Measurements from ENCODE around the gene SUSD2. TPM values are rescaled to one million over a fixed set of nuclear protein-coding genes. Genes with fewer than 3 reads are reported as not detected.
A peak's percentile ranks its signal among the peaks of the same experiment; 100 is the strongest.

The SUSD2 gene
- polyA plus RNA-seq, 1 experiment: 5.2 TPM

DNA sequence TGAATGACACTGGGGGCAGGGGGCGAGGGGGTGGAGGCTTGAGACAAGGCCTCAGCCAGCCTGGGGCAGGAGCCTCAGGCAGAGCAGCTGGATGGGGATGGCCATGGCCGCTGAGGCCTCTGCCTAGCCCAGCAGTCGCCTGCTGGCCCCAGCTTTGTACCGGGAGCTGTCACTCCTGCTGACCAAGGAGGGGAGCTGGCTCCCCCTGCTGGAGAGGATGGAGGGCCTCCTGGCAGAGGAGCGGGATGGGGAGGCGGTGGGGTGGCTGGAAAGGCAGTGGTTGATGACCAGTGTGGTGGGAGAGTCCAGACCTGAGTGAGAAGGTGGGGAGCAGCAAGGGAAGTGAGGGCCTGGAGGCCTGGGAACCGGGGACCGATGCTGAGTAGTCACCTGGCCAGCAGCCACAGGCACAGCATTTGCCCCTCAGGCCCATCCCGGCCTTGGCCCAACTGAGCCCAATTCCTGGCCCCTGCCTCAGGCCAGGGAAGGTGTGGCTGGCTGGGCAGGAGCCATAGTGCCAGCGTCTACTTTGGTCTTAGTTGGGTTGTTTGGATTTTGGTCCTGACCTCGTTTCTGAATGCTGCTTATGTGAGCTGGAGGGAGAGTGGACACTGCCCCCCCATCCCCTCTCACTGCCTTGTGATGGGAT lies 6.0 kb upstream of the SUSD2 start:
- DNase-seq (ENCODE audit: low read depth): no peak
- POLR2A ChIA-PET: no interaction called here
- H3K36me3 ChIP-seq (ENCODE audit: control insufficient read depth, insufficient read depth, low read length): peaks cover 31% of the 10 kb centered on the region
- CTCF ChIA-PET: interaction anchor here (0.7 to 5.8 kb wide), 27 partner anchors 11 to 222 kb away, joined by 3 to 49 read pairs (median 4); no protein-coding TSS in a partner anchor
- TF ChIP-seq CTCF (IDR thresholded peaks at IDR 0.05; ENCODE audit: insufficient read depth, low read depth, low read length): peak; percentile 96
- H3K4me3 ChIP-seq (ENCODE audit: low read depth, low read length): no peak overlapping the region
- no peaks in the 10 kb centered on the region for H3K27me3 ChIP-seq (ENCODE audit: control insufficient read depth, insufficient read depth, low read length)

GRCh38 chr22:24176040-24176439 lies 5.2 kb upstream of the SUSD2 start:
- H3K36me3 ChIP-seq (ENCODE audit: control insufficient read depth, insufficient read depth, low read length): peaks cover 30% of the 10 kb centered on the region
- CTCF ChIA-PET: interaction anchor here (1.0 to 5.8 kb wide), 13 partner anchors 11 to 220 kb away, joined by 3 to 49 read pairs (median 9); no protein-coding TSS in a partner anchor
- no peak for DNase-seq (ENCODE audit: low read depth)
- H3K27me3 ChIP-seq (ENCODE audit: control insufficient read depth, insufficient read depth, low read length): no peaks in the 10 kb centered on the region
- TF ChIP-seq CTCF (IDR thresholded peaks at IDR 0.05; ENCODE audit: insufficient read depth, low read depth, low read length): no peak
- H3K4me3 ChIP-seq (ENCODE audit: low read depth, low read length): no peak overlapping the region
- POLR2A ChIA-PET: interaction anchor here (0.6 kb wide), 1 partner anchor 21 kb away, joined by 3 read pairs; no protein-coding TSS in a partner anchor

GRCh38 chr22:24176630-24177029 lies 4.7 kb upstream of the SUSD2 start:
- no peak overlapping the region for H3K4me3 ChIP-seq (ENCODE audit: low read depth, low read length)
- no peak for TF ChIP-seq CTCF (IDR thresholded peaks at IDR 0.05; ENCODE audit: insufficient read depth, low read depth, low read length)
- no peaks in the 10 kb centered on the region for H3K27me3 ChIP-seq (ENCODE audit: control insufficient read depth, insufficient read depth, low read length)
- peaks cover 26% of the 10 kb centered on the region for H3K36me3 ChIP-seq (ENCODE audit: control insufficient read depth, insufficient read depth, low read length)
- POLR2A ChIA-PET: no interaction called here
- no peak for DNase-seq (ENCODE audit: low read depth)
- CTCF ChIA-PET: interaction anchor here (0.5 to 5.8 kb wide), 9 partner anchors 12 to 255 kb away, joined by 3 to 49 read pairs (median 9); no protein-coding TSS in a partner anchor

GRCh38 chr22:24177045-24177444 lies 4.2 kb upstream of the SUSD2 start:
- Histone ChIP-seq H3K36me3 (ENCODE audit: control insufficient read depth, insufficient read depth, low read length) (peaks cover 24% of the 10 kb centered on the region), H3K27me3 (ENCODE audit: control insufficient read depth, insufficient read depth, low read length) (no peaks in the 10 kb centered on the region), H3K4me3 (ENCODE audit: low read depth, low read length) (no peak overlapping the region)
- no peak for DNase-seq (ENCODE audit: low read depth)
- ChIA-PET CTCF (interaction anchor here (0.5 to 5.8 kb wide), 7 partner anchors 20 to 255 kb away, joined by 3 to 49 read pairs (median 7); no protein-coding TSS in a partner anchor), POLR2A (no interaction called here)
- no peak for TF ChIP-seq CTCF (IDR thresholded peaks at IDR 0.05; ENCODE audit: insufficient read depth, low read depth, low read length)

DNA sequence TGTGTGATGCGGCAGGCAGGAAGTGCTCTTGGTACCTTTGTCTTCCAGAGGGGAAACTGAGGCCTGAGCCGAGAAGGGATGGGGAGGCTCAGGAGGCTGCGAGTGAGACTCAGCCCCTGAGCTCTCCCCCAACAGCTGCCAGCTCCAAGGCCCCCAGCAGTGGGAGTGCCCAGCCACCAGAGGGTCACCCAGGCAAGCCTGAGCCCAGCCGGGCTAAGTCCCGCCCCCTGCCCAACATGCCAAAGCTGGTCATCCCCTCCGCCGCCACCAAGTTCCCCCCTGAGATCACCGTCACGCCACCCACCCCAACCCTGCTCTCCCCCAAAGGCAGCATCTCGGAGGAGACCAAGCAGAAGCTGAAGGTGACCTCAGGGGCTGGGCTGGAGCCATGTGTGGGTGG lies 3.8 kb upstream of the SUSD2 start:
- no peaks in the 10 kb centered on the region for H3K27me3 ChIP-seq (ENCODE audit: control insufficient read depth, insufficient read depth, low read length)
- no peak overlapping the region for H3K4me3 ChIP-seq (ENCODE audit: low read depth, low read length)
- no peak for DNase-seq (ENCODE audit: low read depth)
- CTCF ChIA-PET: interaction anchor here (1.1 to 5.8 kb wide), 6 partner anchors 21 to 221 kb away, joined by 3 to 49 read pairs (median 8); no protein-coding TSS in a partner anchor
- TF ChIP-seq CTCF (IDR thresholded peaks at IDR 0.05; ENCODE audit: insufficient read depth, low read depth, low read length): no peak
- H3K36me3 ChIP-seq (ENCODE audit: control insufficient read depth, insufficient read depth, low read length): peaks cover 21% of the 10 kb centered on the region
- POLR2A ChIA-PET: no interaction called here

Data from BJ (cell line).